HEK293T (cell line): ENCODE measurements around the gene RTN4RL1.

ENCODE experiments used
- ARNT ChIP-seq: fragments of 450-650 bp; IDR thresholded peaks from 2 replicates; pipeline ENCODE4 v1.6.1; 2017; ENCODE audit warnings: mild to moderate bottlenecking
- BHLHE40 ChIP-seq: fragments of 450-650 bp; IDR thresholded peaks from 2 replicates; pipeline ENCODE4 v1.6.1; 2016; ENCODE audit warnings: mild to moderate bottlenecking, moderate library complexity, borderline replicate concordance
- ELF4 ChIP-seq: fragments of 450-650 bp; IDR thresholded peaks from 2 replicates; pipeline ENCODE4 v1.6.1; 2017; ENCODE audit warnings: antibody characterized with exemption
- FOXA1 ChIP-seq: fragments of 450-650 bp; IDR thresholded peaks from 2 replicates; pipeline ENCODE4 v1.6.1; 2016; ENCODE audit warnings: mild to moderate bottlenecking
- FOXK2 ChIP-seq: fragments of 450-650 bp; IDR thresholded peaks from 2 replicates; pipeline ENCODE4 v1.6.1; 2016; ENCODE audit warnings: mild to moderate bottlenecking
- L3MBTL2 ChIP-seq: fragments of 450-650 bp; conservative IDR thresholded peaks from 2 replicates; pipeline ENCODE4 v1.6.1; 2016; ENCODE audit warnings: mild to moderate bottlenecking
- LEF1 ChIP-seq: fragments of 450-650 bp; IDR thresholded peaks from 2 replicates; pipeline ENCODE4 v1.6.1; 2017; ENCODE audit warnings: mild to moderate bottlenecking, borderline replicate concordance
- NFRKB ChIP-seq: fragments of 450-650 bp; IDR thresholded peaks from 2 replicates; pipeline ENCODE4 v1.6.1; 2016; ENCODE audit warnings: mild to moderate bottlenecking, moderate library complexity
- PKNOX1 ChIP-seq: fragments of 450-650 bp; IDR thresholded peaks from 2 replicates; pipeline ENCODE4 v1.6.1; 2016
- SP1 ChIP-seq: fragments of 450-650 bp; IDR thresholded peaks from 2 replicates; pipeline ENCODE4 v1.6.1; 2017
- SUZ12 ChIP-seq: fragments of 450-650 bp; IDR thresholded peaks from 2 replicates; pipeline ENCODE4 v1.6.1; 2016; ENCODE audit warnings: mild to moderate bottlenecking
- TARDBP ChIP-seq: fragments of 450-650 bp; IDR thresholded peaks from 2 replicates; pipeline ENCODE4 v1.6.1; 2016
- ZNF384 ChIP-seq: fragments of 450-650 bp; IDR thresholded peaks from 2 replicates; pipeline ENCODE4 v1.6.1; 2016

GRCh38 chr17:1942066-1942365, 83.1 kb downstream of the RTN4RL1 start:
- TF ChIP-seq SP1 (no peak), TARDBP (no peak), L3MBTL2 (no peak), SUZ12 (no peak), PKNOX1 (no peak), NFRKB (no peak), FOXA1 (no peak), BHLHE40 (no peak), ELF4 (no peak), ZNF384 (no peak), FOXK2 (no peak), ARNT (no peak), LEF1 (no peak)
